Kidney epithelial cell (primary cell): ENCODE data around the gene RHBDD2. TPM values are rescaled to one million over a fixed set of nuclear protein-coding genes. Genes with fewer than 3 reads are reported as not detected.
A peak's percentile ranks its signal among the peaks of the same experiment; 100 is the strongest.
"Not testable (repeated sequence)": the region's sequence is repeated elsewhere in the genome, so short reads cannot be mapped to it uniquely, and the experiment has no call there.

Experiments used
- DNase-seq: peaks from one replicate; pipeline ENCODE4 v3.0.0-alpha.2; 2010; ENCODE audit warnings: low read depth
- H3K27me3 ChIP-seq: 2 replicates; pipeline ENCODE4 v1.6.0; 2011; ENCODE audit warnings: low read length; ENCODE audit not compliant: control insufficient read depth, insufficient read depth
- H3K36me3 ChIP-seq: 2 replicates; pipeline ENCODE4 v1.5.1; 2011; ENCODE audit warnings: low read length; ENCODE audit not compliant: control insufficient read depth, insufficient read depth
- H3K4me3 ChIP-seq: 2 replicates; pipeline ENCODE4 v1.5.1; 2011; ENCODE audit warnings: low read depth, mild to moderate bottlenecking, control low read depth, low read length
- CTCF ChIP-seq: IDR thresholded peaks from 2 replicates; pipeline ENCODE4 v1.5.1; 2011; ENCODE audit warnings: mild to moderate bottlenecking, moderate library complexity, low read length, control low read depth, inconsistent platforms; ENCODE audit not compliant: insufficient read depth, poor library complexity, severe bottlenecking
- total RNA-seq: library from RNA; depleted of rRNA; stranded (reverse); fragments of >200 nt; gene quantifications from 2 replicates; pipeline ENCODE4 v1.2.3, GENCODE V29; 2015

RHBDD2 gene
- 60.0 and 71.7 TPM in 2 replicates for total RNA-seq

GRCh38 chr7:75878769-75879611, at the start of gene RHBDD2:
Gene RHBDD2, plus strand, starts transcription at chr7:75879034. Its CDS starts 49 bp downstream, at chr7:75879083.
- no peak for TF ChIP-seq CTCF
- DNase-seq = peak; percentile 56
- no peaks in the 10 kb centered on the region for H3K27me3 ChIP-seq
- H3K4me3 ChIP-seq = peak within 1 kb of the TSS; percentile 94
- H3K36me3 ChIP-seq = no peaks in the 10 kb centered on the region

GRCh38 chr7:75829656-75830055, 49.2 kb upstream of the RHBDD2 start:
- H3K36me3 ChIP-seq, DNase-seq, H3K27me3 ChIP-seq, H3K4me3 ChIP-seq: not testable (repeated sequence)

GRCh38 chr7:75830978-75831377, 47.9 kb upstream of the RHBDD2 start:
- no peak overlapping the region for H3K4me3 ChIP-seq
- no peak for TF ChIP-seq CTCF
- H3K36me3 ChIP-seq = no peaks in the 10 kb centered on the region
- DNase-seq = no peak
- no peaks in the 10 kb centered on the region for H3K27me3 ChIP-seq

DNA sequence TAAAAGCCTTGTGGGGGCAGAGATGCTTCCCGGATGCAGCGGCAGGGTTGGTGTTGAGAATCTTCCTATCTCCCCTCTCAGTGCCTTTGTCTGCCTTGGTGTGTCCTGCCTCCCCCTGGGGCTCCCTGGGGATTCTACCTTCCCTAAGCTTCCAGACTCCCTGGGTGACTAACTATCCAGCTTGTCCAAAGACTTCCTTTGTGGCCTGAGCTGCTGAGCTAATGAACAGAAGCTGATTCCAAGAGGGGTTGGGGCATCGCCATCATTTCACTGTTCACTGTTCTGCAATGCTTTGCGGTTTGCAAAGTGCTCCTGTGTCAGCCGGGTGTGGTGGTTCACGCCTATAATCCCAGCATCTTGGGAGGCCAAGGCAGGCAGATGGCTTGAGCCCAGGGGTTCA, 45.2 kb upstream of the RHBDD2 start:
- H3K4me3 ChIP-seq, H3K36me3 ChIP-seq, H3K27me3 ChIP-seq, DNase-seq: not testable (repeated sequence)

DNA sequence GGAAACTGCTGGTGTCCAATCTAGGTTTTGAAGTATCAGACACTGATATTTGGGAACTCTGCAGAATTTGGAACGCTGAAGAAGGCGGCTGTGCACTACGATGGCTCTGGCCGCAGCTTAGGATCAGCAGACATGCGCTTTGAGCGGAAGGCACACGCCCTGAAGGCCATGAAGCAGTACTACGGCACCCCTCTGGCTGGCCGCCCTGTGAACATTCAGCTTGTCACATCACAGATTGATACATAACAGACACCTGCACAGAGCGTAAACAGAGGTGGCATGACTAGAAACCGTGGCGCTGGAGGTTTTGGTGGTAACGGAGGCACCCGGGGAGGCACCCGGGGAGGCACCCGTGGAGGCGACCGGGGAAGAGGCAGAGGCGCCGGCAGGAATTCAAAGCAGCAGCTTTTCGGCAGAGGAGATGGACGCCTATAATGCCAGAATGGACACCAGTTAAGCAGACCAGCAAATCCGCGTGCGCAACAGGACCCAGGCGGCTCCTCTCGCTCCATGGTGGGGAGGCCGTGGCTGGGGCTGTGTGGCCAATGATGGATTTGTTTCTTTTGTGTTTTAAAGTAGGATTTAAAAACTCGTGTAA, 43.0 kb upstream of the RHBDD2 start:
- no peak for TF ChIP-seq CTCF

GRCh38 chr7:75836798-75837197, 42.0 kb upstream of the RHBDD2 start:
- Histone ChIP-seq H3K4me3 (no peak overlapping the region), H3K27me3 (no peaks in the 10 kb centered on the region), H3K36me3 (no peaks in the 10 kb centered on the region)
- DNase-seq = no peak
- no peak for TF ChIP-seq CTCF

More for the DNA sequence above, 43.0 kb upstream of the RHBDD2 start:
- no peaks in the 10 kb centered on the region for H3K36me3 ChIP-seq
- no peak overlapping the region for H3K4me3 ChIP-seq
- no peaks in the 10 kb centered on the region for H3K27me3 ChIP-seq
- DNase-seq = no peak

DNA sequence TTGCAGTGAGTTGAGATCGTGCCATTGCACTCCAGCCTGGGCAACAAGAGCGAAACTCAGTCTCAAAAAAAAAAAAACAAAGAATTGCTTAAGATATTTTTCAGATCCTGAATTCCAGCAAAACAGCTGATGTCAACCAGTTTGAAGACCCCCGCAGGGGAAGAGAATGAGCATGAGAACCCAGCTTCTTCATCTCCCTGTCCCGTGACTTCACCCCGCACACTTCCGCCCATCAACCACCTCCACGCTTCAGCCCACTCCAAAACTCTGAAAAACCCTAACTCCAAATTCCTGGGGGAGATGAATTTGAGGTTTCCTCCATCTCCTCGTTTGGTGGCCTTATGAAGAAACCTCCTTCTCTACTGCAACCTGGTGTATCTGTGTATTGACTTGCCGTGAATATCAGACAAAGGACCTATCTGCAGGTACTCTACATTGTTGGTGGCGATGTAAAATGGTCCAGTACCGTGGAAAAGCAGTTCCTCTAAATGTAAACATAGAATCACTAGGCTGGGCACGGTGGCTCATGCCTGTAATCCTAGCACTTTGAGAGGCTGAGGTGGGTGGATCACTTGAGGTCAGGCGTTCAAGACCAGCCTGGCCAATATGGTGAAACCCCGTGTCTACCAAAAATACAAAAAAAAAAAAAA, 40.4 kb upstream of the RHBDD2 start:
- H3K36me3 ChIP-seq, DNase-seq, H3K27me3 ChIP-seq, H3K4me3 ChIP-seq: not testable (repeated sequence)
